Astrocyte (in vitro differentiated cells and primary cell): ENCODE measurements around the gene IZUMO2.

Experiments
- EZH2 ChIP-seq: IDR thresholded peaks from 2 replicates; pipeline ENCODE4 v1.6.1; 2012; ENCODE audit warnings: mild to moderate bottlenecking, low read length, inconsistent platforms; ENCODE audit not compliant: insufficient read depth
- TF ChIP-seq, protein P1 (sequence below): IDR thresholded peaks from 2 replicates; pipeline ENCODE4 v1.5.1; 2011; ENCODE audit warnings: low read depth, mild to moderate bottlenecking, inconsistent platforms, low read length, moderate library complexity; ENCODE audit not compliant: insufficient read depth

- no peak for TF ChIP-seq EZH2
- TF ChIP-seq, protein P1, sequence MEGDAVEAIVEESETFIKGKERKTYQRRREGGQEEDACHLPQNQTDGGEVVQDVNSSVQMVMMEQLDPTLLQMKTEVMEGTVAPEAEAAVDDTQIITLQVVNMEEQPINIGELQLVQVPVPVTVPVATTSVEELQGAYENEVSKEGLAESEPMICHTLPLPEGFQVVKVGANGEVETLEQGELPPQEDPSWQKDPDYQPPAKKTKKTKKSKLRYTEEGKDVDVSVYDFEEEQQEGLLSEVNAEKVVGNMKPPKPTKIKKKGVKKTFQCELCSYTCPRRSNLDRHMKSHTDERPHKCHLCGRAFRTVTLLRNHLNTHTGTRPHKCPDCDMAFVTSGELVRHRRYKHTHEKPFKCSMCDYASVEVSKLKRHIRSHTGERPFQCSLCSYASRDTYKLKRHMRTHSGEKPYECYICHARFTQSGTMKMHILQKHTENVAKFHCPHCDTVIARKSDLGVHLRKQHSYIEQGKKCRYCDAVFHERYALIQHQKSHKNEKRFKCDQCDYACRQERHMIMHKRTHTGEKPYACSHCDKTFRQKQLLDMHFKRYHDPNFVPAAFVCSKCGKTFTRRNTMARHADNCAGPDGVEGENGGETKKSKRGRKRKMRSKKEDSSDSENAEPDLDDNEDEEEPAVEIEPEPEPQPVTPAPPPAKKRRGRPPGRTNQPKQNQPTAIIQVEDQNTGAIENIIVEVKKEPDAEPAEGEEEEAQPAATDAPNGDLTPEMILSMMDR: no peak
These were observed 13.7 kb upstream of the IZUMO2 start for GRCh38 chr19:50176775-50177174.
